Measurements from ENCODE around the gene ST8SIA6. TPM values are rescaled to one million over a fixed set of nuclear protein-coding genes. Genes with fewer than 3 reads are reported as not detected.

The ST8SIA6 gene
- 1 to 10 TPM in 1 of 2 donors, under 1 TPM in 1; 0.33 to 1.1 TPM for total RNA-seq
- polyA plus RNA-seq (2013, experiment 1 of 2): 0.53 TPM
- polyA plus RNA-seq (2013, experiment 2 of 2): 0.79 TPM
- long read RNA-seq, experiment 1, partial matches to known transcripts: 0 of 1 reads
- long read RNA-seq, experiment 1, other reads (novel, unspliced or antisense): 1 of 1 reads
- long read RNA-seq, experiment 2, partial matches to known transcripts: 0 of 1 reads
- long read RNA-seq, experiment 2, other reads (novel, unspliced or antisense): 1 of 1 reads
- long read RNA-seq, experiment 3, partial matches to known transcripts: 0 of 2 reads
- long read RNA-seq, experiment 3, other reads (novel, unspliced or antisense): 1 of 2 reads
- long read RNA-seq, experiment 4: 0 reads

- WGBS, 2 experiments (ENCODE audit: insufficient coverage in 1 of 2, insufficient read length in 1 of 2): 3 to 6% methylated on average over 28 to 91 of the region's 91 CpGs
- H3K27me3 Mint-ChIP-seq (ENCODE audit: insufficient read depth): peaks cover 40% of the 10 kb centered on the region
- peaks cover 14% of the 10 kb centered on the region for H3K9me3 ChIP-seq (ENCODE audit: control insufficient read depth, low read length)
- H3K27ac ChIP-seq (ENCODE audit: low read depth, low read length): no peak within 1 kb of the TSS
- H3K27me3 ChIP-seq (ENCODE audit: control insufficient read depth, insufficient read depth, low read length, poor library complexity, severe bottlenecking): peaks cover 28% of the 10 kb centered on the region
- H3K4me3 Mint-ChIP-seq: peak within 1 kb of the TSS; percentile 65
- peaks cover 22% of the 10 kb centered on the region for H3K4me1 Mint-ChIP-seq
- H3K4me3 ChIP-seq (ENCODE audit: low read length): peak within 1 kb of the TSS; percentile 82
- DNase-seq: peak; percentile 83
- TF ChIP-seq CTCF (conservative IDR thresholded peaks at IDR 0.05): no peak
- H3K27ac Mint-ChIP-seq: no peak within 1 kb of the TSS
- H3K36me3 Mint-ChIP-seq (ENCODE audit: low read depth): peaks cover 8% of the 10 kb centered on the region
- no peaks in the 10 kb centered on the region for H3K36me3 ChIP-seq (ENCODE audit: control insufficient read depth, insufficient read depth, low read length)
- peaks cover 15% of the 10 kb centered on the region for H3K9me3 Mint-ChIP-seq
- H3K4me1 ChIP-seq (ENCODE audit: control insufficient read depth, insufficient read depth, low read length): peaks cover 4% of the 10 kb centered on the region
- peak within 1 kb of the TSS; percentile 32 for H3K9ac ChIP-seq (ENCODE audit: extremely low read depth, low read length, poor library complexity, severe bottlenecking)
These were observed at the start of gene ST8SIA6 for GRCh38 chr10:17454161-17455014. ST8SIA6 (minus strand) TSS chr10:17454595; CDS start chr10:17454255, 340 bp downstream.

- WGBS, 2 experiments (ENCODE audit: insufficient coverage in 1 of 2, insufficient read length in 1 of 2): 91 to 93% methylated on average over 5 to 6 of the region's 7 CpGs
These were observed 49.4 kb upstream of the ST8SIA6 start for GRCh38 chr10:17503795-17504194.

More at GRCh38 chr10:17503795-17504194, 49.4 kb upstream of the ST8SIA6 start:
- DNase-seq: no peak
- H3K9me3 Mint-ChIP-seq: peaks cover 5% of the 10 kb centered on the region
- Histone ChIP-seq H3K9ac (ENCODE audit: extremely low read depth, low read length, poor library complexity, severe bottlenecking) (no peak overlapping the region), H3K36me3 (ENCODE audit: control insufficient read depth, insufficient read depth, low read length) (no peaks in the 10 kb centered on the region), H3K4me3 (ENCODE audit: low read length) (no peak overlapping the region), H3K27ac (ENCODE audit: low read depth, low read length) (no peak overlapping the region), H3K27me3 (ENCODE audit: control insufficient read depth, insufficient read depth, low read length, poor library complexity, severe bottlenecking) (no peaks in the 10 kb centered on the region), H3K9me3 (ENCODE audit: control insufficient read depth, low read length) (no peaks in the 10 kb centered on the region), H3K4me1 (ENCODE audit: control insufficient read depth, insufficient read depth, low read length) (no peaks in the 10 kb centered on the region)
- H3K27ac Mint-ChIP-seq: no peak overlapping the region
- no peak for TF ChIP-seq CTCF (conservative IDR thresholded peaks at IDR 0.05)
- H3K27me3 Mint-ChIP-seq (ENCODE audit: insufficient read depth): no peaks in the 10 kb centered on the region
- H3K36me3 Mint-ChIP-seq (ENCODE audit: low read depth): no peaks in the 10 kb centered on the region
- H3K4me1 Mint-ChIP-seq: no peaks in the 10 kb centered on the region
- no peak overlapping the region for H3K4me3 Mint-ChIP-seq
